Measurements from ENCODE around the gene MACC1.

DNA sequence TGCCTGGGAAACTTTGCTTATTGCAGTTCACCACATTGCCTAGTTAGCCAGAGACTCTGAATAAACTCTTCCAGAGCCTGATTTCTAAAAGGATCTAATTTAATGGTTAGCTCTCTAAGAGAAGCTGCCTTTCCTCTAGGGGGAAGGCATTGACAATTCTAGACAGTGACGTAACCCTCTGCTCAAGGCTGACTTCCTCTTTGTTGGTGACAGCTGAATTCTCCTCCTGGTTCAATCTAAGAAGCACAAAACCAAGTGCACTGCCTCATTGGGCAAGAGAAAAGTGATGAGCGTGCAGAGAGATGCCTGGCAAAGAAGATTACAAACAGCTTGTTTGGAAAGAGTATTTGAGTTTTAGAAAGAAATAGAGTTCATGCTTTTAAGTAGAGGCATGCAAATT, 102.7 kb downstream of the MACC1 start:
- peak; percentile 27 for TF ChIP-seq CTCF (IDR thresholded peaks at IDR 0.05)
- TF ChIP-seq EZH2 (IDR thresholded peaks at IDR 0.05; ENCODE audit: borderline replicate concordance, insufficient read depth, low read depth, low read length, poor library complexity, severe bottlenecking): no peak
